Activated CD8-positive, alpha-beta memory T cell treated with anti-CD3 and anti-CD28 coated beads for 24 hours (primary cell): ENCODE measurements around the gene GSTCD.
A peak's percentile ranks its signal among the peaks of the same experiment; 100 is the strongest.
"Not testable (repeated sequence)": the region's sequence is repeated elsewhere in the genome, so short reads cannot be mapped to it uniquely, and the experiment has no call there.

Experiments used
- DNase-seq: peaks from one replicate; pipeline ENCODE4 v3.0.0-alpha.2; 2020

Gene GSTCD

GRCh38 chr4:105708181-105709080, at the start of gene GSTCD, which contains the start of gene INTS12:
GSTCD (plus strand) TSS chr4:105708784; CDS start chr4:105717614, 8,830 bp downstream.
INTS12 (minus strand) TSS chr4:105708689; CDS start chr4:105700005, 8,684 bp downstream.
- peak; percentile 96 for DNase-seq

- no peak for DNase-seq
Measured at GRCh38 chr4:105659190-105659589, 49.4 kb upstream of the GSTCD start.

GRCh38 chr4:105661028-105661427, 47.6 kb upstream of the GSTCD start:
- no peak for DNase-seq

- no peak for DNase-seq
Measured at GRCh38 chr4:105662935-105663675, 45.5 kb upstream of the GSTCD start.

GRCh38 chr4:105666693-105667092, 41.9 kb upstream of the GSTCD start:
- DNase-seq, result no peak

GRCh38 chr4:105670684-105671083, 37.9 kb upstream of the GSTCD start:
- DNase-seq, result no peak

- no peak for DNase-seq
Measured at GRCh38 chr4:105671301-105671700, 37.3 kb upstream of the GSTCD start.

GRCh38 chr4:105674011-105674410, 34.6 kb upstream of the GSTCD start:
- no peak for DNase-seq

GRCh38 chr4:105677709-105678108, 30.9 kb upstream of the GSTCD start:
- DNase-seq, result no peak

GRCh38 chr4:105679186-105679585, 29.4 kb upstream of the GSTCD start:
- no peak for DNase-seq

GRCh38 chr4:105683038-105683437, 25.5 kb upstream of the GSTCD start:
- DNase-seq, result no peak

- DNase-seq, result no peak
Measured at GRCh38 chr4:105686571-105686970, 22.0 kb upstream of the GSTCD start.

- not testable (repeated sequence) for DNase-seq
Measured at GRCh38 chr4:105694812-105695211, 13.8 kb upstream of the GSTCD start.

GRCh38 chr4:105695832-105696231, 12.8 kb upstream of the GSTCD start:
- DNase-seq, result not testable (repeated sequence)

GRCh38 chr4:105698607-105699006, 10.0 kb upstream of the GSTCD start:
- DNase-seq, result no peak

- no peak for DNase-seq
Measured at GRCh38 chr4:105707782-105708180, 803 bp upstream of the GSTCD start.

- no peak for DNase-seq
Measured at GRCh38 chr4:105709081-105709450, 482 bp downstream of the GSTCD start.

GRCh38 chr4:105710012-105710600, 1.5 kb downstream of the GSTCD start:
- no peak for DNase-seq

- no peak for DNase-seq
Measured at GRCh38 chr4:105710678-105711077, 2.1 kb downstream of the GSTCD start.

- no peak for DNase-seq
Measured at GRCh38 chr4:105712766-105713165, 4.2 kb downstream of the GSTCD start.

GRCh38 chr4:105714071-105714521, 5.5 kb downstream of the GSTCD start:
- no peak for DNase-seq

- DNase-seq, result no peak
Measured at GRCh38 chr4:105714932-105715331, 6.3 kb downstream of the GSTCD start.

GRCh38 chr4:105715692-105716278, 7.2 kb downstream of the GSTCD start:
- DNase-seq, result no peak
